NCI-H2227 treated with DMSO at 0.1 percent for 48 hours (cell line): ENCODE data around the gene DMAP1.
"Not testable (repeated sequence)": the region's sequence is repeated elsewhere in the genome, so short reads cannot be mapped to it uniquely, and the experiment has no call there.

ENCODE experiments used
- DNase-seq: peaks from one replicate; lab custom pipeline; 2025; lab: John Stamatoyannopoulos, UW

DMAP1 gene

DNA sequence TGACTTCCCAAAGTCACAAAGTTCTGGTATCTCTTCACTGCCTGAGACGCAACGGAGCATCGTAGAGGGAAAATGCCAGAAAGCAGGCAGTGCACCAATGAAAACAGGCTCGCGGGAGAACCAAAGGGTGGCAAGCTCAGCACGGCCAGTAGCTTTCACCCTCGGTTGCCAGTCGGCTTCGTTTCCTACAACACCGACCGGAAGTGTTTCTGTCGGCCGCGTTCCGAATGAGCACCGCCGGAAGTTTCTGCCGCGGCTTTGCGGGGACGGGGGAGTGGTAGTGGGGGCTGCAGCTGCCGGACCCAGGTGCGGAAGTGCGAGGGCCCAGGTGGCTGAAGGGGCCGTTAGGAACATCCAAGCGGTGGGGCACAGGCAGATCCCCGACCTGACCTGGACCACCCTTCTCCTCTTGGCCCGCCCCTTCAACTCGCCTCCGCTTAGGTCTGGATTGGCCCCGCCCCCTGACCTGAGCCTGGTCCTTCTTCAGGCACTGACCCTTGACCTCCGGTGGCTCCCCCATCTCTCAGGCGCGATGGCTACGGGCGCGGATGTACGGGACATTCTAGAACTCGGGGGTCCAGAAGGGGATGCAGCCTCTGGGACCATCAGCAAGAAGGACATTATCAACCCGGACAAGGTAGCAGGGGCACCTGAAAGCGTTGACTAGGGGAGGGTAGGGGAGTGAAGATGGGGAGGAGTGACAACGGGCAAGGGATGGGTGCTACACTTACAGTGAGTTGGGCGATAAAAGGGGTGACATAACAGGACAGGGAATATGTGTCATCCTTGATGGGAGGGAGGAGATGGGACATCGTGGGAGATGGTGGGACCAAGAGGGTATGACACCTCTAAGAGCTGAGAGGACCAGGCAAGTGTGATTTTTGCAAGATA, at the start of gene DMAP1:
TSS of gene DMAP1 (plus strand) at position 250 of the 891 bp plus-strand sequence. CDS start at position 533, 283 bp downstream.
- peak; percentile 88 for DNase-seq

- no peak for DNase-seq
Measured at GRCh38 chr1:44168520-44169098, 44.7 kb upstream of the DMAP1 start.

- DNase-seq, result no peak
Measured at GRCh38 chr1:44170281-44170823, 42.9 kb upstream of the DMAP1 start.

DNA sequence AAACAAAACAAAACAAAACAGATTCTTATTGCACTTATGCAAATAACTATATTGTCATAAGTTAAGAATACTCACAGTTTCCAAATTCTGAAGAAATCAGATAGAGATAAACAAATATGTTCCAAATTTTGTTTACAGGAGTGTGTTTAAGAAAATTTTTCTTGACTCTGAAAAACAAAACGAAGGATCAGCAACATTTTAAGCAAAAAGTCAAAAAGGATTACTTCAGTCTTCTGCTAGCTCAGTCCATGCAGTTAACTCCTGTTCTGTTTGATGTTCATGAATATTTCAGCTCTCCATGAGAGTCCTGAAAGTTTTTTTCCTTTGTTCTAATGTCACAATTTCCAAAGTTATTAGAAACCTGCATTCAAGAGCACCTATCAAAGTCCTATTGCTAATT, 38.6 kb upstream of the DMAP1 start:
- no peak for DNase-seq

DNA sequence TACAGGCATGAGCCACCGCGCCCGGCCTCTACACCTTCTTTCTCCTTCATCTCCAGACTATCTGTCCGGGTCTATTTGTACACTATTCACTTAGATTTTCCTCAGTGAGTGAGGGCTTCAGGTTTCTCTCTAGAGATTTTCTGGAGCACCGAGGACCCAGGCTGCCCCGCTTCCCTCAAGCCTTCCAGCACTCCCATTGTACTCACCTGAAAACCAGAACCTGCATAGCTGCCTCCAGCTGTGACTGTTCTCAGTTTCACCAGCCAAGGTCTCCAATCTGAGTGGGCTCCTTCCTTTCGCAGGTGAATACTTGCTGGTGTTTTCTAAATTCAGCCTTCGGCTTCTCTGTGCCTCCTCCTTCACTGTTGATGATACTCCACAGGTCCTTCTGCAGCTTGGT, 12.9 kb upstream of the DMAP1 start:
- no peak for DNase-seq

- not testable (repeated sequence) for DNase-seq
Measured at GRCh38 chr1:44206545-44206944, 6.7 kb upstream of the DMAP1 start.

DNA sequence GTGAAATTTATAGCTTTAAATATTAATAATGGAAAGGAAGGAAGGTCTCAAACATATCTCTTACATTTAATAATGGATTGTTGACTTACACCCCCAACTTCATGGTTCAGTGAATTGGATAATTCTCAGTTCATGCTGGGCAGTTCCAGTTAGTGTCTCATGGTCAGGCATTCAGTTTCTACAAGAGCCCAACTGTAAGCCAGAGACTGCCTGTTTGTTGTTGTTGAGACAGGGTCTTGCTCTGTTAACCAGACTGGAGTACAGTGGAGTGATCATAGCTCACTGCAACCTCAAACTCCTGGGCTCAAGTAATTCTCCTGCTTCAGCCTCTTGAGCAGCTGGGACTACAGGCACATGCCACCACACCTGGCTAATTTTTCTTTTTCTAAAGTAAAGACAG, 5.0 kb upstream of the DMAP1 start:
- DNase-seq, result no peak

GRCh38 chr1:44210595-44210994, 2.7 kb upstream of the DMAP1 start:
- no peak for DNase-seq

- no peak for DNase-seq
Measured at GRCh38 chr1:44212355-44213221, 683 bp upstream of the DMAP1 start.

GRCh38 chr1:44217809-44218410, 4.6 kb downstream of the DMAP1 start:
- DNase-seq, result peak; percentile 53

- no peak for DNase-seq
Measured at GRCh38 chr1:44218503-44219300, 5.4 kb downstream of the DMAP1 start.

DNA sequence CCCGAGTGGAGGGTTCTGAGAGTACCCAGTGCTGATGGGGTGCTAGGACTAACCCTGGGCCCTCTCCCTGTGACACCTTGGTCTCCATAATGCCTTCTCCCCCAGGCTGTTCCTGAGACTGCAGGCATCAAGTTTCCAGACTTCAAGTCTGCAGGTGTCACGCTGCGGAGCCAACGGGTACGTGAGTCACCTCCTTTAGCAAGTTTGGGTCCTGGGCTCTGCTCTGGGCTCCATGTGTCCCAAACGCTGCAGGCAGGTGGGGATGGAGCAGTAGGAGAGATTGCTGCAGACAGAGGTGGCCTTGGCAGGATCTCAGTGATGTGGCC, 6.0 kb downstream of the DMAP1 start:
- no peak for DNase-seq

DNA sequence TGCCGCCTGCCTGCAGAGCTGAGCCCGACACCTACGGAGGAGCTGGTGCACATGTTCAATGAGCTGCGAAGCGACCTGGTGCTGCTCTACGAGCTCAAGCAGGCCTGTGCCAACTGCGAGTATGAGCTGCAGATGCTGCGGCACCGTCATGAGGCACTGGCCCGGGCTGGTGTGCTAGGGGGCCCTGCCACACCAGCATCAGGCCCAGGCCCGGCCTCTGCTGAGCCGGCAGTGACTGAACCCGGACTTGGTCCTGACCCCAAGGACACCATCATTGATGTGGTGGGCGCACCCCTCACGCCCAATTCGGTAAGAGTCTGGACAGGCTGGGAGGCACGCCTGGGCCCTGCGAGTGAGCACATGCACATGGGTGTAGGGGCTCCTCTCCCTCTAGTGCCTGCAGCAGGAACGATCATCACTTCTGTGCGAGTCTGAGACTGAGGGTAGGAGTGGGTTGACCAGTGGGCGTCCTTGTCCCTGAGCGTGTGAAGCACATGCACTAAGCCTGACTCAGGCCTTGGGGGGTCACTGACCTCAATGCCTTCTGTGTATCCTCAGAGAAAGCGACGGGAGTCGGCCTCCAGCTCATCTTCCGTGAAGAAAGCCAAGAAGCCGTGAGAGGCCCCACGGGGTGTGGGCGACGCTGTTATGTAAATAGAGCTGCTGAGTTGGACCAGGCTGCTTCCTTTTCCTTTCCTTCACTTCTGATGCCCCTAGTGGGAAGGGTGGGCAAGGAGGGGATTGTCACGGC, 6.9 kb downstream of the DMAP1 start:
- DNase-seq, result no peak

DNA sequence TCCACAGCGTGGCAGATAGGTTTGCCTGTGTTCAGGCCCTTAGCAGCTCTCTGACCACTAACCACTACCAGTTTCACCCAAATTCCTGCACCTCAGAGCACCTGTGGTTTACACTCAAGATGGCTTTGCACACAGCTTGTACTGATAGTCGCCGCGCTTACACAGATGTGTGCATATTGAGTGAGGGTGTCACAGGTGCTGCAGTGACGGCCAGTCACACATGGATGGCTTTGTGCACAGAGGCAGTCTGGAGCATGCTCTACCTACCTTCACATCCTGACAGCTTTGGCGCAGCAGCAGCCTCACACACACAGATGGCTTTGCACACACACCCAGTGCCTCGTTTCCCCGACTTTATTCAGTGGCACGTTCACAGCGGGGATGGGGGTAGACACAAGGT, 7.5 kb downstream of the DMAP1 start:
- no peak for DNase-seq

DNA sequence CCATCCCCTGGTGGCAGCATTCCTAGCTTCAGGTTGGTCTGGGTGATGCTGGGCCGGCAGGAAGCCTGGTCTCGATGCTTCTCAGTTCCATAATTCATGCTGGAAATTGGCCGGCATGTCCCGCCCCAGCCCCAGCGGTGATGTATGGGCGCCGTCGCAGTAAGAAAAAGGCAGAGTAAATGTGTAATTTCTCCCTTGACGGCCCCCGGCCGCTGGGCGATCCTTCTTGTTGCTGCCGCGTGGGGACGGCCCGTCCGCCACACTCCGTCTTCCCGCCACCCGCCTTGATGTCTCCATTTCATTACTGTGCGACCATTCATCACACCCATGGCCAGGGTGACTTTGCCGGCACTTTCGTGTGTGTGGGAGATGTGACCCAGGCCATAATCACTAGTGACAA, 8.5 kb downstream of the DMAP1 start:
- no peak for DNase-seq

DNA sequence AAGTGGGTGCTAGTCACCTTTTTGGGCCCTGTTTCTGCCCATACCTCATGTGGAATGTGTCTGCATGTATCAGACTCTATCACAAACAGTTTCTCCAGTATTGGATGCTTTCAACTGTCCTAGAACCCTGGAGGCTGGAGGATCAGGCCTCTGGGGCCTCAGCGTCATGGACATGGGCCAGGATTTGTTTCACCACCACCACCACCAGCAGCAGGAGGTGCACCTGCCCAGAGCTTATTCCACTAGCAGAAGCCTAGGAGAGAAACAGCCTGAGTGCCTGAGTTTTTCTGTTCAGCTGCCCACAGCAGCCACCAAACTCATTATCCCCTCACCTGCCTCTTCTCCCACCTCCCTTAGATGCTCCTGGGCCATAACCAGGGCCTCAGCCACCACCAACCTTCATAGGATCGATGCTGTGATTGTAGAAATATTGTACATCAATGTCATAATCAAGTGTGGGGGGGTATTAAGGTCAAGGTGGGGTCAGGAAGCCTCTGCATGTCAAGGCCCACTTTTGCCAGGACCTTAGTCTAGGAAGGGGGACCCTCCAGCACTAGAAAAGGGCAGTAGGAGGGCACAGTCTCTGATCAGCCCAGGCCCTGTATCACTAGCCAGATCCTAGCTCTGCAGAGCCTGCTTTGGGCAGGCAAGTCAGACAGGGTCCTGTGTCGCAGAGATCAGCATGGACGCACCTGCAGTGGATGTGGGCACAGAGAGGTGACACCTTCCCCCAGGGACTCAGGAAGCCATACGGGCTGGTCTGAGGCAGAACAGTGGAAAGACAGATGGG, 9.3 kb downstream of the DMAP1 start:
- no peak for DNase-seq

DNA sequence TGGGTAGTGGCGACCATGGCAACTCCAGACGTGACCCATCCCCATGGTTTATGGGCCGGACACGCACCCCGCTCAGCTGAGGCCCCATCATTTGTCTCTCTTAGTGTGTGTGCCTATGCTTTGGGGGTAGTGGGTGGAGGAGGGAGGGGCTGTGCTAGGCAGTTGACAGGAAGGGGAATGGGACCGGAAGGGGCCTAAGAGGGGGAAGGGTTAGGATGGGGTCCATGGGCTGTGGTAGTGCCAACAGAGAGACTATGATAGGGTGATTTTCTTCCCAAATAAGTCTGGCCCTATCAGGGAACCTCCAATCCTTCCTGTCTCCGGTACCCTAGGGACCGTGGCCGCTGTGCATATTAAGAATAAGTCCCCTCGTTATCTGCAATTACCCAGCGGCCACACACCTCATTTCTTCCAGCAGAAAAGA, 9.9 kb downstream of the DMAP1 start:
- DNase-seq, result no peak

DNA sequence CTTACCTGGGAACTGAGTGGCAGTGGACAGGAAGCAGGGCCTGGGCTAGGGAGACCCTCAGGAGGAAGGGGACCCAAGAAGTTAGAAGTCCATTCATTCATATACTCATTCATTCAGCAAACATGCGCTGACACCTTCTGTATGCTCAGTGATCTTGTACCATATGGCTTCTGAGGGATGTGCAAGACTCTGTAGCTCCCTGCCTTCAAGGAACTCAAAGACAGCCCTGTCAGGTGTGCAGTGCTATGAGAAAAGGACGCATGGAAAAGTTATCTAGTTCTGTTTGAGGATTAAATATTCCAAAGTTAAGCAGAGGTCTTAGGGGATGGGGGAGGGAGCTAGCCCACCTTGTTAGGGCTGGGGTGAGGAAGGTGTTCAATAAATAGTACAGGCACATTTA, 12.5 kb downstream of the DMAP1 start:
- no peak for DNase-seq

DNA sequence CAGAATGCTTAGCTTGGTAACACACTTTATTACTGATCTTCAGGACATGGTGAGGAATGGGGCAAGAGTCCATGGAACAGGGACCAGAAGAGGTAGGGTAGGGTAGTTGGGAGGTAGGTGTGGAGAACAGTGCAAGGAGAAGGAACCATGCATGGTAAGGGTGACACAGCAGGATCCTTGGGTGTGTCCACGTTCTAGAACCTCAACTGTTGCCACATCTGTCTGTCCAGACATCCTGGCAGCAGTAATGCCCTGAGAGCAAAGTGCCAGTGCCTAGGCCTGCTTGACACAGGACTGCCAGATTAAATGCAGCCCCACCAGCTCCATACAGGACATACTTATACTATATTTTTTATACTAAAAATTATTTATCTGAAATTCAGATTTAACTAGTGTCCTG, 13.9 kb downstream of the DMAP1 start:
- no peak for DNase-seq

- DNase-seq, result no peak
Measured at GRCh38 chr1:44228218-44228617, 14.9 kb downstream of the DMAP1 start.
